ENCODE results near the gene YBEY. TPM values are rescaled to one million over a fixed set of nuclear protein-coding genes. Genes with fewer than 3 reads are reported as not detected.
"Not testable (repeated sequence)": the region's sequence is repeated elsewhere in the genome, so short reads cannot be mapped to it uniquely, and the experiment has no call there.

YBEY gene
- total and polyA plus RNA-seq, 4 donors, result 7.6 to 32.1 (median 15.1) TPM

- no peak for TF ChIP-seq CTCF (IDR thresholded peaks at IDR 0.05; ENCODE audit: control extremely low read depth, extremely low read depth)
- H3K4me3 ChIP-seq, result no peak overlapping the region
- H3K9me3 ChIP-seq (ENCODE audit: control insufficient read depth in 4 of 4, insufficient read depth in 3 of 4, low read length in 3 of 4), result peaks cover 0 to 2% (median 0%) of the 10 kb centered on the region in 4 donors
- WGBS, 2 donors, result 96 to 100% methylated on average over 2 of the region's 2 CpGs
- H3K27me3 ChIP-seq (ENCODE audit: control insufficient read depth in 3 of 3, insufficient read depth in 3 of 3, low read length in 2 of 3), result no peaks in the 10 kb centered on the region
- H3K27ac ChIP-seq (ENCODE audit: low read depth in 1 of 2, low read length in 1 of 2), result no peak overlapping the region
- ATAC-seq (ENCODE audit: insufficient read depth, low FRiP score) (no peak), DNase-seq (no peak)
- H3K9ac ChIP-seq (ENCODE audit: insufficient read depth in 1 of 2, low read length in 2 of 2), result no peak overlapping the region
- H3K36me3 ChIP-seq (ENCODE audit: control insufficient read depth in 4 of 4, insufficient read depth in 4 of 4, low read length in 4 of 4), result peaks cover 0 to 19% (median 8%) of the 10 kb centered on the region in 4 donors
- H3K4me1 ChIP-seq (ENCODE audit: control insufficient read depth in 5 of 5, insufficient read depth in 5 of 5, low read length in 5 of 5), result no peaks in the 10 kb centered on the region
Observed at GRCh38 chr21:46308431-46308830, 22.3 kb downstream of the YBEY start.

- ATAC-seq (ENCODE audit: insufficient read depth, low FRiP score); H3K9me3 ChIP-seq (ENCODE audit: control insufficient read depth in 4 of 4, insufficient read depth in 3 of 4, low read length in 3 of 4); H3K4me1 ChIP-seq (ENCODE audit: control insufficient read depth in 5 of 5, insufficient read depth in 5 of 5, low read length in 5 of 5); H3K27me3 ChIP-seq (ENCODE audit: control insufficient read depth in 3 of 3, insufficient read depth in 3 of 3, low read length in 2 of 3); H3K9ac ChIP-seq (ENCODE audit: insufficient read depth in 1 of 2, low read length in 2 of 2); DNase-seq; H3K4me3 ChIP-seq; H3K27ac ChIP-seq (ENCODE audit: low read depth in 1 of 2, low read length in 1 of 2): not testable (repeated sequence)
- 97 to 98% methylated on average over 8 of the region's 8 CpGs for WGBS, 2 donors
- H3K36me3 ChIP-seq (ENCODE audit: control insufficient read depth in 4 of 4, insufficient read depth in 4 of 4, low read length in 4 of 4), result peaks cover 0 to 12% (median 4%) of the 10 kb centered on the region in 4 donors
Observed at GRCh38 chr21:46310260-46310659, 24.1 kb downstream of the YBEY start.

DNA sequence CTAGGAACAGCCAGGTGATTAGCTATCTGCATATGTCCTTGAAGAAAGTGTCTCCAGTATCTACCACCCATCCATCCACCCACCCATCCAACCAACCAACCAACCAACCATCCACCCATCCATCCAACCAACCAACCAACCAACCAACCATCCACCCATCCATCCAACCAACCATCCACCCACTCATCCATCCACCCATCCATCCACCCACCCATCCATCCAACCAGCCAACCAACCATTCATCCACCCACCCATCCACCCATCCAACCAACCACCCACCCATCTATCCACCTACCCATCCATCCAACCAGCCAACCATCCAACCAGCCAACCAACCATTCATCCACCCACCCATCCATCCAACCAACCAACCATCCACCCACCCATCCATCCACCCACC lies 25.4 kb downstream of the YBEY start:
- TF ChIP-seq CTCF (IDR thresholded peaks at IDR 0.05; ENCODE audit: control extremely low read depth, extremely low read depth), result no peak
- Histone ChIP-seq H3K9me3 (ENCODE audit: control insufficient read depth in 4 of 4, insufficient read depth in 3 of 4, low read length in 3 of 4) (peaks cover 0 to 2% (median 0%) of the 10 kb centered on the region in 4 donors), H3K9ac (ENCODE audit: insufficient read depth in 1 of 2, low read length in 2 of 2) (no peak overlapping the region), H3K27me3 (ENCODE audit: control insufficient read depth in 3 of 3, insufficient read depth in 3 of 3, low read length in 2 of 3) (no peaks in the 10 kb centered on the region), H3K36me3 (ENCODE audit: control insufficient read depth in 4 of 4, insufficient read depth in 4 of 4, low read length in 4 of 4) (peaks cover 0 to 14% (median 4%) of the 10 kb centered on the region in 4 donors), H3K27ac (ENCODE audit: low read depth in 1 of 2, low read length in 1 of 2) (no peak overlapping the region), H3K4me1 (ENCODE audit: control insufficient read depth in 5 of 5, insufficient read depth in 5 of 5, low read length in 5 of 5) (no peaks in the 10 kb centered on the region), H3K4me3 (no peak overlapping the region)
- ATAC-seq (ENCODE audit: insufficient read depth, low FRiP score) (no peak), DNase-seq (no peak)

DNA sequence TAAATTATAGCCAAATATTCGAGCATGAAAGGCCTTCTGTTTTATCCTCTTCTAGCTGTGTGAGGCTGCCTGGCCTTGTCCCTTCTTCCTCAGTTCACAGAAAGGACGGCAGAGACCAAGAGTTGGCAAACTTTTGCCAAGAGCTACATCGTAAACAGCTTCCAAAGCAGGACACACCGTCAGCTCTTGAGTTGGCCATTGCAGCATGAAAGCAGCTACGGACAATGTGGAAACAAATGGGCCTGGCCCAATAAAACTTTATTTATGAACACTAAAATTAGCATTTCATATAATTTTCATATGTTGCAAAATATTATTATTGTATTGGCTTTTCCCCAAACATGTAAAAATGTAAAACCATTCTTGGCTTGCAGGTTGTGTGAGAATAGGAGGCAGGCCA lies 26.8 kb downstream of the YBEY start:
- ATAC-seq (ENCODE audit: insufficient read depth, low FRiP score) (no peak), DNase-seq (no peak)
- no peak for TF ChIP-seq CTCF (IDR thresholded peaks at IDR 0.05; ENCODE audit: control extremely low read depth, extremely low read depth)
- Histone ChIP-seq H3K9me3 (ENCODE audit: control insufficient read depth in 4 of 4, insufficient read depth in 3 of 4, low read length in 3 of 4) (no peaks in the 10 kb centered on the region), H3K27me3 (ENCODE audit: control insufficient read depth in 3 of 3, insufficient read depth in 3 of 3, low read length in 2 of 3) (no peaks in the 10 kb centered on the region), H3K4me3 (no peak overlapping the region), H3K27ac (ENCODE audit: low read depth in 1 of 2, low read length in 1 of 2) (no peak overlapping the region), H3K36me3 (ENCODE audit: control insufficient read depth in 4 of 4, insufficient read depth in 4 of 4, low read length in 4 of 4) (peaks cover 0 to 7% (median 0%) of the 10 kb centered on the region in 4 donors), H3K9ac (ENCODE audit: insufficient read depth in 1 of 2, low read length in 2 of 2) (no peak overlapping the region), H3K4me1 (ENCODE audit: control insufficient read depth in 5 of 5, insufficient read depth in 5 of 5, low read length in 5 of 5) (no peaks in the 10 kb centered on the region)
- 95 to 98% methylated on average over 5 of the region's 5 CpGs for WGBS, 2 donors

Measured in lung (tissue), 12 donors.